ENCODE measurements around the gene TRPM6.
"Not testable (repeated sequence)": the region's sequence is repeated elsewhere in the genome, so short reads cannot be mapped to it uniquely, and the experiment has no call there.

TRPM6 gene

DNA sequence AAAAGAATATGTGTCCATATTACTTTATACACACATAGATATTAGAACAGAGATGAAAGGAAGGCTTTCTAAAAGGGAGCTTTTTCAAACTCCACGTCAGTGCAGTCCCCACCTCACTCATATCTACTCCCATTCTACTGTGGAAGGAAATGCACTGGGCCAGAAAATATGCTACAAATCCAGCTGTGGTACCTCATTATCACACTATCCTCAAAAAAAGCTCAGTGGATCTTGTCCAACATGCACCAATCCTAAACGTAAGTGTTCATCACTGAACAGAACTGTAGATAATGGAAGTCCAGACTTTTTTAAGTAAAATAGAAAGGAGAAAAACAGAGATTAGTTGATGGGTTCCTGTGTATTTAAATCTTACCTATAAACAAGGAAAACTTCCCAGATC is 27.9 kb downstream of the TRPM6 start:
- TF ChIP-seq, protein P1, sequence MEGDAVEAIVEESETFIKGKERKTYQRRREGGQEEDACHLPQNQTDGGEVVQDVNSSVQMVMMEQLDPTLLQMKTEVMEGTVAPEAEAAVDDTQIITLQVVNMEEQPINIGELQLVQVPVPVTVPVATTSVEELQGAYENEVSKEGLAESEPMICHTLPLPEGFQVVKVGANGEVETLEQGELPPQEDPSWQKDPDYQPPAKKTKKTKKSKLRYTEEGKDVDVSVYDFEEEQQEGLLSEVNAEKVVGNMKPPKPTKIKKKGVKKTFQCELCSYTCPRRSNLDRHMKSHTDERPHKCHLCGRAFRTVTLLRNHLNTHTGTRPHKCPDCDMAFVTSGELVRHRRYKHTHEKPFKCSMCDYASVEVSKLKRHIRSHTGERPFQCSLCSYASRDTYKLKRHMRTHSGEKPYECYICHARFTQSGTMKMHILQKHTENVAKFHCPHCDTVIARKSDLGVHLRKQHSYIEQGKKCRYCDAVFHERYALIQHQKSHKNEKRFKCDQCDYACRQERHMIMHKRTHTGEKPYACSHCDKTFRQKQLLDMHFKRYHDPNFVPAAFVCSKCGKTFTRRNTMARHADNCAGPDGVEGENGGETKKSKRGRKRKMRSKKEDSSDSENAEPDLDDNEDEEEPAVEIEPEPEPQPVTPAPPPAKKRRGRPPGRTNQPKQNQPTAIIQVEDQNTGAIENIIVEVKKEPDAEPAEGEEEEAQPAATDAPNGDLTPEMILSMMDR (IDR thresholded peaks at IDR 0.05; ENCODE audit: borderline replicate concordance, control extremely low read depth, extremely low read depth, insufficient read depth, missing control alignments): no peak
- no peak for DNase-seq (ENCODE audit: low spot score)
- in situ Hi-C loops (cut with MboI; ENCODE audit: low sequenced_read_pairs, unreplicated experiment): no loop called here

DNA sequence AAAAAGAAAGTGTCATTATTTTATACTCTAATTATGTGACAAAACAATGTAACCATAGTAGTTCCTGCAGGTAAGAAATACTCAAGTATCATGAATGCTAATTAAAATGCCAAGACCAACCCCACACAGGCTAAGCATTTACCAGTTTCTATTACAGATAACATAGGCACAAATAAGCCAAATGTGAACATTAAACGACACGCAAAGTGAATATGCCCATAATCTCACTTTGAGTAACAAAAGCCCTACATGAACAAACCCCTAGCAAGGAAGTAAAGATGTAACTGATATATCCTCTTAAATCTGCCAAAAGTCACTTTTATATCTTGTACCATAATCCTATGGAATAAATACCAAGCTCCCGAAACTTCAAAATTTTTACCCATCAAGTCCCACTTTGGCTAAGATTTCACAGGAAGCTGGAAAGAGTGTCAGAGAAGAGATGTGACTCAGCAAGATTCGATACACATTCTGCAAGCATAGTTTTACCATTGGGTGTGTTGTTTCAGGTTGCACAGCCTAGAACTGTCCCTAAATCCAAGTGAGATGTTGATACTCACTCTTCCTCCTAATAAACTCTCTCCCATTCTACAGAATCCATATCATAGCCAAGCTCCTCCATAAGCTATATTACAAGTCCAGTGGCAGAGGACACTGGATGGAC is 28.8 kb downstream of the TRPM6 start:
- TF ChIP-seq, protein P1 (IDR thresholded peaks at IDR 0.05; ENCODE audit: borderline replicate concordance, control extremely low read depth, extremely low read depth, insufficient read depth, missing control alignments): no peak
- DNase-seq (ENCODE audit: low spot score): no peak
- in situ Hi-C loops (cut with MboI; ENCODE audit: low sequenced_read_pairs, unreplicated experiment): no loop called here

DNA sequence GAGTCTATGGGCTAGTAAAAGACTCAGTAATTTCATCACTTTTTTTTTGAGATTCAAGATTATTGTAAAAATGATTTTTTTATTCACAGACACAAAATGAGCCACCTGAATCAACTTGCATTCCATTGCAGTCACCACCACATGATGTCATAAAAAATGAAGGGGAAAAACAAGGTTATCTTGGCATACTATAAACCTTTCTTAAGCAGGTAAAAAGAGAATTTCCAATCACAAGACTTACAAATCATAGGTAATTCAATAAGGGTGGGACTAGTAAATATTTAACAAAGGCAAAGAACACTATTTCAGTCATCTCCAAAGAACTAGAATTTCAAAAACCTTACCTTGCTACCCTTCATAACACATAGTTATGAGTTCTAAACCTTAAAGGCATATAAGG is 30.7 kb downstream of the TRPM6 start:
- TF ChIP-seq, protein P1 (IDR thresholded peaks at IDR 0.05; ENCODE audit: borderline replicate concordance, control extremely low read depth, extremely low read depth, insufficient read depth, missing control alignments): no peak
- in situ Hi-C loops (cut with MboI; ENCODE audit: low sequenced_read_pairs, unreplicated experiment): no loop called here

DNA sequence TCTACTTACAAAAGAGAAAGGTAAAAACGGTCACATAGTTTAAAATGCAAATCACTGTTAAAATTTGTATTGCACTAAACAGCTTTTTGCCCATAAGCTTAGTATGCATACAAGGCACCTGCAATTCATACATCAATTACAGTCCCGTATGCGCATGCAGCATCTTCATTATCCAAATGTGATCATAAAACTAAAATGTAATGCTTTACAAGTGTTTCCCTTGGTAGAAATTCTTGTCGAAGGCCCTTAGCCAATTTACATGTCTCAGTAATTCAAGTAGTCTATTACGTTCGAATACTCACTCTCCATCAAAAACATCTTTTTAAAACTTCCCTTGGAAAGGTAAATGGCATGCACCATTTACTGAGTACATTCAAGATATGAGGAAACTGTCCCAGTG is 32.6 kb downstream of the TRPM6 start:
- TF ChIP-seq, protein P1 (IDR thresholded peaks at IDR 0.05; ENCODE audit: borderline replicate concordance, control extremely low read depth, extremely low read depth, insufficient read depth, missing control alignments): no peak
- in situ Hi-C loops (cut with MboI; ENCODE audit: low sequenced_read_pairs, unreplicated experiment): no loop called here
- no peak for DNase-seq (ENCODE audit: low spot score)

More for the DNA sequence above, 30.7 kb downstream of the TRPM6 start:
- no peak for DNase-seq (ENCODE audit: low spot score)

DNA sequence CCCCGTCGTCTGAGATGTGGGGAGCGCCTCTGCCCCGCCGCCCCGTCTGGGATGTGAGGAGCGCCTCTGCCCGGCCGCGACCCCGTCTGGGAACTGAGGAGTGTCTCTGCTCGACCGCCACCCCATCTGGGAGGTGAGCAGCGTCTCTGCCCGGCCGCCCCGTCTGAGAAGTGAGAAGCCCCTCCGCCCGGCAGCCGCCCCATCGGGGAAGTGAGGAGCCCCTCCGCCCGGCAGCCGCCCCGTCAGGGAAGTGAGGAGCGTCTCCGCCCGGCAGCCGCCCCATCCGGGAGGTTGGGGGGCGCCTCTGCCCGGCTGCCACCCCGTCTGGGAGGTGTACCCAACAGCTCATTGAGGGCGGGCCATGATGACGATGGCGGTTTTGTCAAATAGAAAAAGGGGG is 34.7 kb downstream of the TRPM6 start:
- DNase-seq (ENCODE audit: low spot score); in situ Hi-C loops (cut with MboI; ENCODE audit: low sequenced_read_pairs, unreplicated experiment): not testable (repeated sequence)

DNA sequence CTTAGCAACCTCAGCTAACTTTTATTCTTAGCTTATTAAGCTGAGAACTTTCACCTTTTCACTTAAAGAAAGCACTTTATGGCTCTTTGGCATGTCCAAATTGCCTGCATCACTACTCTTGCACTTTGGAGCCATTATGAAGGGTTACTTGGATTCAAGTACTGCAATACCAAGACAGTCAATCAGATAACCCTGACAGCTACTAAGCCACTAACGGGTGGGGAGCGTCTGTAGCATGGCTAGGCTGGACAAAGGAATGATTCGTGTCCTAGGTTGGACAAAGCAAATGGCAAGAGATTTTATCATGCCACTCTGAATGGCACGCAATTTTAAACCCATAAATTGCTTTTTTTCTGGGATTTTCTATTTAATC is 39.6 kb downstream of the TRPM6 start:
- TF ChIP-seq, protein P1 (IDR thresholded peaks at IDR 0.05; ENCODE audit: borderline replicate concordance, control extremely low read depth, extremely low read depth, insufficient read depth, missing control alignments): no peak
- no peak for DNase-seq (ENCODE audit: low spot score)
- in situ Hi-C loops (cut with MboI; ENCODE audit: low sequenced_read_pairs, unreplicated experiment): no loop called here

DNA sequence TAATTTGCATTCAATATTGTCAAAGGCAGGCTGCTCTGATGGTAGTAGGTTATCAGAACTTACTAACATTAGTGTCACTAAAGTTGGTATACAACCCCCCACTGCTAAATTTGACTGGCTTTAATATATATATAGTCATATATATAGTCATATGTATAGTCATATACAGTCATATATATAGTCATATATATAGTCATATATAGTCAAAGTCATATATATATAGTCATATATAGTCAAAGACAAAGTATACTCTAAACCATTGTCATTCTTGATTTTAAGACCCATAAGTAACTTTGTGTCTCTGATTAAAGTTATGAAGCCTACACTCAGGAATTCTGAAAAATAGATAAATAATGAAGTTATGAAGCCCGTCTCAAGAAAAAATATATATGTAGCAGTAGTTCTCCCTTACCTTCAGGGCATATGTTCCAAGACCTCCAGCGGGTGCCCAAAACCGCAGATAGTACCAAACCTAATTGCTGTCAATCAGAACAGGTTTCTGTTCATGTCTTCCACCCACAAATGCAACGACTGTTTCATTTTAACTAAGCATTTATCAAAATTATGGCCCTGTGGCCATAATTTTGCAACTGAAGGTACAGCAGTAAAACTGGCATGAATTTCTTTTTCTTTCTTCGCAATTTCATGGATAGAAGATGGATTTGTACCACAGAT is 40.1 kb downstream of the TRPM6 start:
- in situ Hi-C loops (cut with MboI; ENCODE audit: low sequenced_read_pairs, unreplicated experiment): no loop called here

More for the DNA sequence above, 40.1 kb downstream of the TRPM6 start:
- TF ChIP-seq, protein P1 (IDR thresholded peaks at IDR 0.05; ENCODE audit: borderline replicate concordance, control extremely low read depth, extremely low read depth, insufficient read depth, missing control alignments): no peak
- DNase-seq (ENCODE audit: low spot score): no peak

All from GM13976 (cell line).